HepG2 (cell line): ENCODE measurements around the gene MEAF6. TPM values are rescaled to one million over a fixed set of nuclear protein-coding genes. Genes with fewer than 3 reads are reported as not detected.

Experiments
- ARID5B ChIP-seq: IDR thresholded peaks from 2 replicates; pipeline ENCODE4 v1.4.0; 2020; ENCODE audit warnings: mild to moderate bottlenecking, missing genetic modification reagents
- ARNT2 ChIP-seq: sonication (generic); formaldehyde crosslinking; IDR thresholded peaks from 2 replicates; pipeline ENCODE4 v1.8.0; 2022; ENCODE audit warnings: mild to moderate bottlenecking, low read depth, missing genetic modification reagents, moderate library complexity
- BORCS8-MEF2B ChIP-seq: sonication (generic); formaldehyde crosslinking; IDR thresholded peaks from 2 replicates; pipeline ENCODE4 v1.8.0; 2022; ENCODE audit warnings: mild to moderate bottlenecking, missing genetic modification reagents
- GLMP ChIP-seq: sonication (generic); formaldehyde crosslinking; IDR thresholded peaks from 2 replicates; pipeline ENCODE4 v1.9.0; 2021; ENCODE audit warnings: missing genetic modification reagents, mild to moderate bottlenecking, borderline replicate concordance
- IKZF1 ChIP-seq: fragments of 450-650 bp; IDR thresholded peaks from 2 replicates; pipeline ENCODE4 v1.7.1; 2016
- JUN ChIP-seq: sonication (generic); formaldehyde crosslinking; IDR thresholded peaks from 2 replicates; pipeline ENCODE4 v1.4.0; 2020; ENCODE audit warnings: mild to moderate bottlenecking, missing genetic modification reagents
- PLRG1 ChIP-seq: fragments of 450-650 bp; conservative IDR thresholded peaks from 2 replicates; pipeline ENCODE4 v1.6.1; 2016
- RFXANK ChIP-seq: IDR thresholded peaks from 2 replicates; pipeline ENCODE4 v1.6.1; 2016
- RXRA ChIP-seq: sonication (generic); formaldehyde crosslinking; IDR thresholded peaks from 2 replicates; pipeline ENCODE4 v1.5.1; 2020; ENCODE audit warnings: missing genetic modification reagents
- SIN3A ChIP-seq: IDR thresholded peaks from 2 replicates; pipeline ENCODE4 v1.6.1; 2011; ENCODE audit warnings: low read depth, mild to moderate bottlenecking, control low read depth, low read length, borderline replicate concordance
- SIX1 ChIP-seq: sonication (generic); formaldehyde crosslinking; IDR thresholded peaks from 2 replicates; pipeline ENCODE4 v1.4.0; 2020; ENCODE audit warnings: missing genetic modification reagents, borderline replicate concordance
- SNRNP70 ChIP-seq: fragments of 200-400 bp; formaldehyde crosslinking; IDR thresholded peaks from 2 replicates; pipeline ENCODE4 v1.6.1; 2017; ENCODE audit warnings: mild to moderate bottlenecking, low read depth, low read length, moderate library complexity
- SP5 ChIP-seq: IDR thresholded peaks from 2 replicates; pipeline ENCODE4 v1.6.1; 2016; ENCODE audit warnings: low read depth, borderline replicate concordance
- TBP ChIP-seq: sonication (generic); formaldehyde crosslinking; IDR thresholded peaks from 2 replicates; pipeline ENCODE4 v1.5.0; 2020; ENCODE audit warnings: missing genetic modification reagents
- ZBTB33 ChIP-seq: sonication (generic); formaldehyde crosslinking; IDR thresholded peaks from 2 replicates; pipeline ENCODE4 v1.4.0; 2020; ENCODE audit warnings: missing genetic modification reagents
- ZKSCAN8 ChIP-seq: IDR thresholded peaks from 2 replicates; pipeline ENCODE4 v1.6.1; 2016; ENCODE audit warnings: borderline replicate concordance, missing genetic modification reagents, missing compliant biosample characterization
- ZNF251 ChIP-seq: sonication (generic); formaldehyde crosslinking; IDR thresholded peaks from 2 replicates; pipeline ENCODE4 v1.9.0; 2021; ENCODE audit warnings: mild to moderate bottlenecking, missing genetic modification reagents
- ZNF274 ChIP-seq: sonication (generic); formaldehyde crosslinking; IDR thresholded peaks from 2 replicates; pipeline ENCODE4 v1.5.1; 2020; ENCODE audit warnings: mild to moderate bottlenecking, missing genetic modification reagents
- ZNF326 ChIP-seq: sonication (generic); formaldehyde crosslinking; IDR thresholded peaks from 2 replicates; pipeline ENCODE4 v1.4.0; 2020; ENCODE audit warnings: missing genetic modification reagents, borderline replicate concordance
- polyA plus RNA-seq, 8 experiments: library from polyadenylated mRNA; depleted of rRNA in 3 of 8; stranded (reverse) in 7 of 8; unstranded in 1 of 8; fragments of >200 nt; fragmentation: Illumina TruSeq in 4 of 8; extraction: Trizol in 4 of 8; gene quantifications; 2 replicates each; pipeline versions ENCODE4 v1.2.1 to v1.2.3, GENCODE V29; 2011 to 2016; ENCODE audit warnings: low read depth in 4 of 8, missing spikeins in 1 of 8, mixed read lengths in 1 of 8; ENCODE audit not compliant: insufficient read depth in 1 of 8
- total RNA-seq, 5 experiments: library from RNA; depleted of rRNA; stranded (reverse); fragments of >200 nt; fragmentation: Illumina TruSeq; extraction: Trizol; gene quantifications; 2 replicates each; pipeline ENCODE4 v1.2.3, GENCODE V29; 2016; ENCODE audit warnings: low read depth in 1 of 5
- TF ChIP-seq, protein P1 (sequence below): sonication (generic); formaldehyde crosslinking; IDR thresholded peaks from 2 replicates; pipeline ENCODE4 v1.4.0; 2020; ENCODE audit warnings: mild to moderate bottlenecking, missing genetic modification reagents
- TF ChIP-seq, protein P2 (sequence below): sonication (generic); formaldehyde crosslinking; IDR thresholded peaks from 2 replicates; pipeline ENCODE4 v1.8.0; 2022; ENCODE audit warnings: missing genetic modification reagents, mild to moderate bottlenecking, moderate library complexity, borderline replicate concordance

MEAF6 gene
- total and polyA plus RNA-seq, 2 of the 13 experiments (the other 11 are each of a cell fraction or from before 2014, with no cell fraction given) = 29.5 to 45.6 TPM

- TF ChIP-seq ARNT2 (CRISPR knock-in tag) (peak; percentile 79; the same call in 1 of the 2 replicates), ZBTB33 (CRISPR knock-in tag) (0 out of 2 replicates have a peak, but pooled peaks have one; percentile 3), JUN (CRISPR knock-in tag) (peak; percentile 61; the same call in 1 of the 2 replicates), SP5 (CRISPR knock-in tag) (no peak), ZNF274 (CRISPR knock-in tag) (peak; percentile 30), BORCS8-MEF2B (CRISPR knock-in tag) (no peak), ZNF326 (CRISPR knock-in tag) (no peak), GLMP (CRISPR knock-in tag) (no peak), TBP (CRISPR knock-in tag) (no peak), ARID5B (CRISPR knock-in tag) (no peak; the same call in 1 of the 2 replicates), SIN3A (peak; percentile 65; the same call in 1 of the 2 replicates), SIX1 (CRISPR knock-in tag) (no peak), ZKSCAN8 (CRISPR knock-in tag) (no peak), RFXANK (CRISPR knock-in tag) (no peak), PLRG1 (no peak), IKZF1 (no peak), RXRA (CRISPR knock-in tag) (0 out of 2 replicates have a peak, but pooled peaks have one; percentile 36), SNRNP70 (no peak), ZNF251 (no peak)
- TF ChIP-seq, protein P1, sequence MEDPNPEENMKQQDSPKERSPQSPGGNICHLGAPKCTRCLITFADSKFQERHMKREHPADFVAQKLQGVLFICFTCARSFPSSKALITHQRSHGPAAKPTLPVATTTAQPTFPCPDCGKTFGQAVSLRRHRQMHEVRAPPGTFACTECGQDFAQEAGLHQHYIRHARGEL (CRISPR knock-in tag) = no peak
- TF ChIP-seq, protein P2, sequence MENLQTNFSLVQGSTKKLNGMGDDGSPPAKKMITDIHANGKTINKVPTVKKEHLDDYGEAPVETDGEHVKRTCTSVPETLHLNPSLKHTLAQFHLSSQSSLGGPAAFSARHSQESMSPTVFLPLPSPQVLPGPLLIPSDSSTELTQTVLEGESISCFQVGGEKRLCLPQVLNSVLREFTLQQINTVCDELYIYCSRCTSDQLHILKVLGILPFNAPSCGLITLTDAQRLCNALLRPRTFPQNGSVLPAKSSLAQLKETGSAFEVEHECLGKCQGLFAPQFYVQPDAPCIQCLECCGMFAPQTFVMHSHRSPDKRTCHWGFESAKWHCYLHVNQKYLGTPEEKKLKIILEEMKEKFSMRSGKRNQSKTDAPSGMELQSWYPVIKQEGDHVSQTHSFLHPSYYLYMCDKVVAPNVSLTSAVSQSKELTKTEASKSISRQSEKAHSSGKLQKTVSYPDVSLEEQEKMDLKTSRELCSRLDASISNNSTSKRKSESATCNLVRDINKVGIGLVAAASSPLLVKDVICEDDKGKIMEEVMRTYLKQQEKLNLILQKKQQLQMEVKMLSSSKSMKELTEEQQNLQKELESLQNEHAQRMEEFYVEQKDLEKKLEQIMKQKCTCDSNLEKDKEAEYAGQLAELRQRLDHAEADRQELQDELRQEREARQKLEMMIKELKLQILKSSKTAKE (CRISPR knock-in tag) = no peak
Measured at GRCh38 chr1:37514350-37515184, at the start of gene MEAF6 (continued).
